H9 (cell line): ENCODE measurements around the gene C17orf78. TPM values are rescaled to one million over a fixed set of nuclear protein-coding genes. Genes with fewer than 3 reads are reported as not detected.
A peak's percentile ranks its signal among the peaks of the same experiment; 100 is the strongest.
"Not testable (repeated sequence)": the region's sequence is repeated elsewhere in the genome, so short reads cannot be mapped to it uniquely, and the experiment has no call there.

Experiments
- DNase-seq: peaks from one replicate; pipeline ENCODE4 v3.0.0-alpha.2; 2017
- H2AFZ ChIP-seq: one replicate; pipeline ENCODE4 v1.6.1; 2013; ENCODE audit warnings: mild to moderate bottlenecking, low read length, control low read depth, moderate library complexity
- H2AK5ac ChIP-seq: 2 replicates; pipeline ENCODE4 v1.6.1; 2013; ENCODE audit warnings: low read length, control low read depth, mixed read lengths; ENCODE audit not compliant: insufficient read length
- H2BK120ac ChIP-seq: one replicate; pipeline ENCODE4 v1.6.1; 2013; ENCODE audit warnings: low read depth, mild to moderate bottlenecking, low read length, control low read depth, inconsistent platforms; ENCODE audit not compliant: poor library complexity, severe bottlenecking
- H2BK12ac ChIP-seq: 2 replicates; pipeline ENCODE4 v1.6.1; 2013; ENCODE audit warnings: low read length, control low read depth, mixed read lengths, low read depth; ENCODE audit not compliant: insufficient read length
- H2BK15ac ChIP-seq: 2 replicates; pipeline ENCODE4 v1.6.1; 2013; ENCODE audit warnings: low read depth, low read length, control low read depth
- H2BK20ac ChIP-seq: one replicate; pipeline ENCODE4 v1.6.1; 2013; ENCODE audit warnings: low read depth, mild to moderate bottlenecking, low read length, control low read depth, inconsistent platforms; ENCODE audit not compliant: poor library complexity, severe bottlenecking
- H2BK5ac ChIP-seq: 2 replicates; pipeline ENCODE4 v1.6.1; 2013; ENCODE audit warnings: low read length, control low read depth, mixed read lengths; ENCODE audit not compliant: insufficient read length
- H3K14ac ChIP-seq: 2 replicates; pipeline ENCODE4 v1.6.1; 2013; ENCODE audit warnings: low read length, control low read depth; ENCODE audit not compliant: insufficient read depth
- H3K18ac ChIP-seq: 2 replicates; pipeline ENCODE4 v1.6.1; 2013; ENCODE audit warnings: low read depth, mild to moderate bottlenecking, mixed read lengths, low read length, control low read depth; ENCODE audit not compliant: insufficient read length
- H3K23ac ChIP-seq: 2 replicates; pipeline ENCODE4 v1.6.1; 2013; ENCODE audit warnings: low read length, control low read depth, mixed read lengths, low read depth; ENCODE audit not compliant: insufficient read length
- H3K23me2 ChIP-seq: 2 replicates; pipeline ENCODE4 v1.6.1; 2013; ENCODE audit warnings: low read depth, mild to moderate bottlenecking, mixed read lengths, low read length, control low read depth; ENCODE audit not compliant: insufficient read length, poor library complexity, severe bottlenecking
- H3K27ac ChIP-seq: 2 replicates; pipeline ENCODE4 v1.5.1; 2013; ENCODE audit warnings: low read length, control low read depth, mixed read lengths, low read depth; ENCODE audit not compliant: insufficient read length
- H3K27me3 ChIP-seq: 2 replicates; pipeline ENCODE4 v1.6.1; 2013; ENCODE audit warnings: low read length, control low read depth, inconsistent platforms; ENCODE audit not compliant: insufficient read depth
- H3K4ac ChIP-seq: 2 replicates; pipeline ENCODE4 v1.6.1; 2013; ENCODE audit warnings: low read depth, mild to moderate bottlenecking, control low read depth, inconsistent platforms, low read length, moderate library complexity
- H3K4me1 ChIP-seq: 2 replicates; pipeline ENCODE4 v1.6.1; 2013; ENCODE audit warnings: low read length, control low read depth, inconsistent platforms; ENCODE audit not compliant: insufficient read depth
- H3K4me2 ChIP-seq: 2 replicates; pipeline ENCODE4 v1.6.1; 2013; ENCODE audit warnings: low read length, control low read depth, mixed read lengths; ENCODE audit not compliant: insufficient read length, insufficient read depth
- H3K56ac ChIP-seq: 2 replicates; pipeline ENCODE4 v1.6.1; 2013; ENCODE audit warnings: low read depth, mild to moderate bottlenecking, mixed read lengths, low read length, control low read depth; ENCODE audit not compliant: insufficient read length
- H3K79me1 ChIP-seq: 2 replicates; pipeline ENCODE4 v1.6.1; 2013; ENCODE audit warnings: low read depth, mild to moderate bottlenecking, moderate library complexity, low read length, control low read depth, inconsistent platforms; ENCODE audit not compliant: insufficient read depth, poor library complexity, severe bottlenecking
- H3K79me2 ChIP-seq: 2 replicates; pipeline ENCODE4 v1.6.1; 2013; ENCODE audit warnings: low read length, control low read depth, inconsistent platforms; ENCODE audit not compliant: insufficient read depth
- H3K9ac ChIP-seq: 2 replicates; pipeline ENCODE4 v1.6.1; 2013; ENCODE audit warnings: low read length, control low read depth, mixed read lengths; ENCODE audit not compliant: insufficient read length; ENCODE audit errors: extremely low read depth
- H3K9me3 ChIP-seq: one replicate; pipeline ENCODE4 v1.6.1; 2013; ENCODE audit warnings: low read depth, low read length, inconsistent platforms; ENCODE audit not compliant: control insufficient read depth
- H3T11ph ChIP-seq: one replicate; pipeline ENCODE4 v1.6.1; 2013; ENCODE audit warnings: mild to moderate bottlenecking, low read length, control low read depth, inconsistent platforms
- H4K20me1 ChIP-seq: one replicate; pipeline ENCODE4 v1.6.1; 2013; ENCODE audit not compliant: control insufficient read depth, insufficient read length, insufficient read depth
- H4K5ac ChIP-seq: 2 replicates; pipeline ENCODE4 v1.6.1; 2013; ENCODE audit warnings: low read depth, mild to moderate bottlenecking, mixed read lengths, low read length, control low read depth; ENCODE audit not compliant: insufficient read length
- H4K8ac ChIP-seq: replicated peaks from 2 replicates; pipeline ENCODE4 v1.6.1; 2013; ENCODE audit warnings: low read length, control low read depth, mixed read lengths, low read depth; ENCODE audit not compliant: insufficient read length
- H4K91ac ChIP-seq: 2 replicates; pipeline ENCODE4 v1.6.1; 2013; ENCODE audit warnings: low read depth, mild to moderate bottlenecking, moderate library complexity, mixed read lengths, low read length, control low read depth; ENCODE audit not compliant: insufficient read length
- H3K27ac Mint-ChIP-seq, 3 experiments: 2 replicates in 2 of 3; 3 replicates in 1 of 3; pipeline ENCODE4 v1.8.0; 2020 to 2021; ENCODE audit warnings: mixed read lengths in 3 of 3, mild to moderate bottlenecking in 1 of 3, moderate library complexity in 1 of 3
- H3K27me3 Mint-ChIP-seq: 2 replicates; pipeline ENCODE4 v1.8.0; 2021; ENCODE audit warnings: low read depth, mild to moderate bottlenecking, moderate library complexity, mixed read lengths
- H3K36me3 Mint-ChIP-seq, 3 experiments: 2 replicates in 2 of 3; 3 replicates in 1 of 3; pipeline ENCODE4 v1.8.0; 2020 to 2021; ENCODE audit warnings: low read depth in 3 of 3, mixed read lengths in 3 of 3; ENCODE audit not compliant: insufficient read depth in 1 of 3
- H3K4me1 Mint-ChIP-seq, 2 experiments: 2 replicates each; pipeline ENCODE4 v1.8.0; 2020; ENCODE audit warnings: mixed read lengths in 2 of 2
- H3K4me3 Mint-ChIP-seq, 2 experiments: 2 replicates in 1 of 2; 3 replicates in 1 of 2; pipeline ENCODE4 v1.8.0; 2020 to 2021; ENCODE audit warnings: mild to moderate bottlenecking in 2 of 2, mixed read lengths in 2 of 2, moderate library complexity in 1 of 2
- H3K9me3 Mint-ChIP-seq, 2 experiments: 2 replicates in 1 of 2; 3 replicates in 1 of 2; pipeline ENCODE4 v1.8.0; 2020; ENCODE audit warnings: mild to moderate bottlenecking in 2 of 2, mixed read lengths in 2 of 2, moderate library complexity in 1 of 2
- CTCF ChIP-seq: fragments of 200-600 bp; sonication (generic); conservative IDR thresholded peaks from 3 replicates; pipeline ENCODE4 v1.8.0; 2021; ENCODE audit warnings: antibody characterized with exemption, mild to moderate bottlenecking
- WGBS: extraction: QIAGEN DNeasy Blood & Tissue Kit; methylation state at CpG from one replicate; pipeline ENCODE4 v1.1.7; 2013; ENCODE audit warnings: missing lambda C conversion rate, low lambda C conversion rate, mixed read lengths; ENCODE audit not compliant: insufficient read length; ENCODE audit errors: extremely low coverage; 5-methylcytosine and 5-hydroxymethylcytosine counted together
- total RNA-seq: library from RNA; stranded (reverse); gene quantifications from 2 replicates; pipeline ENCODE4 v1.2.1, GENCODE V29; 2021

C17orf78 gene
- total RNA-seq, 1 experiment from 2014 or later: not detected

GRCh38 chr17:37400505-37400904, 24.7 kb downstream of the C17orf78 start:
- no peak overlapping the region for H2AK5ac ChIP-seq
- peaks cover 2 to 15% (median 8%) of the 10 kb centered on the region in 3 experiments; a peak in 6 of 7 replicates for H3K36me3 Mint-ChIP-seq

GRCh38 chr17:37405522-37405921, 29.7 kb downstream of the C17orf78 start:
- Mint-ChIP-seq H3K36me3 (peaks cover 2 to 22% (median 20%) of the 10 kb centered on the region in 3 experiments; a peak in 6 of 7 replicates), H3K4me3 (peak overlapping the region; percentile 94 to 95), H3K4me1 (peaks cover 21 to 23% of the 10 kb centered on the region in 2 experiments)
- H3K14ac ChIP-seq, H3K4ac ChIP-seq, H3K27ac ChIP-seq, H4K20me1 ChIP-seq, H3K4me1 ChIP-seq, H3K27ac Mint-ChIP-seq, H4K8ac ChIP-seq, H2BK15ac ChIP-seq, H3K79me1 ChIP-seq, H2BK5ac ChIP-seq, H4K5ac ChIP-seq, H3K27me3 ChIP-seq, H2BK20ac ChIP-seq, H3K27me3 Mint-ChIP-seq, H3K9me3 ChIP-seq, H3K23ac ChIP-seq, H4K91ac ChIP-seq, H3K56ac ChIP-seq, H3K9ac ChIP-seq, DNase-seq, H3K18ac ChIP-seq, H3K9me3 Mint-ChIP-seq, H2BK12ac ChIP-seq, H3T11ph ChIP-seq, H2AK5ac ChIP-seq, H2AFZ ChIP-seq, H2BK120ac ChIP-seq, H3K79me2 ChIP-seq: not testable (repeated sequence)
- H3K4me2 ChIP-seq: peak overlapping the region; percentile 99
- peaks cover 12% of the 10 kb centered on the region for H3K23me2 ChIP-seq
- no CpG with 5 or more reads among the region's 14 CpGs for WGBS

More at GRCh38 chr17:37400505-37400904, 24.7 kb downstream of the C17orf78 start:
- no peak overlapping the region for H3K4me3 Mint-ChIP-seq
- Histone ChIP-seq H3K23me2 (no peaks in the 10 kb centered on the region), H3K9ac (no peak overlapping the region), H2BK20ac (no peak overlapping the region), H3K4me2 (no peak overlapping the region), H3K14ac (no peak overlapping the region), H3K4me1 (no peaks in the 10 kb centered on the region), H3K18ac (no peak overlapping the region), H3K9me3 (no peaks in the 10 kb centered on the region), H3K56ac (no peak overlapping the region), H3T11ph (no peak overlapping the region), H2AFZ (no peak overlapping the region), H3K4ac (no peak overlapping the region), H3K79me2 (no peaks in the 10 kb centered on the region; the same call in 1 of the 2 replicates), H2BK15ac (no peak overlapping the region), H4K91ac (no peak overlapping the region), H4K5ac (no peak overlapping the region), H3K27me3 (no peaks in the 10 kb centered on the region), H4K8ac (no peak overlapping the region), H2BK12ac (no peak overlapping the region), H3K27ac (no peak overlapping the region), H2BK120ac (no peak overlapping the region), H3K79me1 (no peaks in the 10 kb centered on the region), H4K20me1 (no peaks in the 10 kb centered on the region), H2BK5ac (no peak overlapping the region), H3K23ac (no peak overlapping the region)
- no peak for DNase-seq
- H3K4me1 Mint-ChIP-seq: peaks cover 8 to 13% of the 10 kb centered on the region in 2 experiments
- no peaks in the 10 kb centered on the region for H3K9me3 Mint-ChIP-seq
- no peak for TF ChIP-seq CTCF
- no peaks in the 10 kb centered on the region for H3K27me3 Mint-ChIP-seq
- no peak overlapping the region for H3K27ac Mint-ChIP-seq
